HL-60 (cell line): ENCODE measurements around the gene TRPV3.

Experiments used
- GABPA ChIP-seq: IDR thresholded peaks from 2 replicates; pipeline ENCODE4 v1.6.1; 2012; ENCODE audit warnings: low read depth
- POLR2AphosphoS5 ChIP-seq: IDR thresholded peaks from 2 replicates; pipeline ENCODE4 v1.6.1; 2012; ENCODE audit warnings: low read depth
- REST ChIP-seq: IDR thresholded peaks from 2 replicates; pipeline ENCODE4 v1.6.1; 2012; ENCODE audit warnings: low read depth; ENCODE audit not compliant: insufficient replicate concordance
- TF ChIP-seq, protein P1 (sequence below): IDR thresholded peaks from one replicate; pipeline ENCODE4 v1.5.1; 2011; ENCODE audit warnings: low read length, control low read depth, inconsistent platforms; ENCODE audit not compliant: insufficient read depth

GRCh38 chr17:3505008-3505407, 52.6 kb downstream of the TRPV3 start:
- TF ChIP-seq, protein P1, sequence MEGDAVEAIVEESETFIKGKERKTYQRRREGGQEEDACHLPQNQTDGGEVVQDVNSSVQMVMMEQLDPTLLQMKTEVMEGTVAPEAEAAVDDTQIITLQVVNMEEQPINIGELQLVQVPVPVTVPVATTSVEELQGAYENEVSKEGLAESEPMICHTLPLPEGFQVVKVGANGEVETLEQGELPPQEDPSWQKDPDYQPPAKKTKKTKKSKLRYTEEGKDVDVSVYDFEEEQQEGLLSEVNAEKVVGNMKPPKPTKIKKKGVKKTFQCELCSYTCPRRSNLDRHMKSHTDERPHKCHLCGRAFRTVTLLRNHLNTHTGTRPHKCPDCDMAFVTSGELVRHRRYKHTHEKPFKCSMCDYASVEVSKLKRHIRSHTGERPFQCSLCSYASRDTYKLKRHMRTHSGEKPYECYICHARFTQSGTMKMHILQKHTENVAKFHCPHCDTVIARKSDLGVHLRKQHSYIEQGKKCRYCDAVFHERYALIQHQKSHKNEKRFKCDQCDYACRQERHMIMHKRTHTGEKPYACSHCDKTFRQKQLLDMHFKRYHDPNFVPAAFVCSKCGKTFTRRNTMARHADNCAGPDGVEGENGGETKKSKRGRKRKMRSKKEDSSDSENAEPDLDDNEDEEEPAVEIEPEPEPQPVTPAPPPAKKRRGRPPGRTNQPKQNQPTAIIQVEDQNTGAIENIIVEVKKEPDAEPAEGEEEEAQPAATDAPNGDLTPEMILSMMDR, result no peak
- TF ChIP-seq POLR2AphosphoS5, result no peak
- no peak for TF ChIP-seq GABPA
- TF ChIP-seq REST, result no peak
